Activated gamma-delta T cell treated with Interleukin-2 at 50 U/mL for 16 hours (primary cell): ENCODE measurements around the gene S100A6.
"Not testable (repeated sequence)": the region's sequence is repeated elsewhere in the genome, so short reads cannot be mapped to it uniquely, and the experiment has no call there.

Source experiments
- DNase-seq: peaks from one replicate; pipeline ENCODE4 v3.0.0-alpha.2; 2020

The S100A6 gene

GRCh38 chr1:153535242-153536011 is at the start of gene S100A6:
Gene S100A6 (minus strand): TSS chr1:153535991. CDS start chr1:153535339, 652 bp downstream.
- peak; percentile 36 for DNase-seq

DNA sequence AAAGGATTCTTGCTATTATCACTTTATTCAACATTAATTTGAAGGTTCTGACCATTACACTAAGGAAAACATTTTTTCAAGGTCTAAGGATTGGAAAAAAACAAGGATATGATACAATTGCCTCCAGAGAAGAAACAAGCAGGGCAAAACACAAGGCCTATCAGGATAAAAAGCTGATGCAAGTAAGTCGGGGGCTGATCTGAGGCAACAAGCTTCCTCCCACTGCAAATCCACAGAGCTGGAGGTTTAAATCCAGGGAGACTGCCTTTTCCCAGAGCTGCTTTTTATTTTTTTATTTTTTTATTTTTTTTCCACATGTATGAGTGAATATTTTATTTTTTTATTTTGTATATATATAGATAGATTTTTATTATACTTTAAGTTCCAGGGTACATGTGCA is 49.2 kb upstream of the S100A6 start:
- no peak for DNase-seq

DNA sequence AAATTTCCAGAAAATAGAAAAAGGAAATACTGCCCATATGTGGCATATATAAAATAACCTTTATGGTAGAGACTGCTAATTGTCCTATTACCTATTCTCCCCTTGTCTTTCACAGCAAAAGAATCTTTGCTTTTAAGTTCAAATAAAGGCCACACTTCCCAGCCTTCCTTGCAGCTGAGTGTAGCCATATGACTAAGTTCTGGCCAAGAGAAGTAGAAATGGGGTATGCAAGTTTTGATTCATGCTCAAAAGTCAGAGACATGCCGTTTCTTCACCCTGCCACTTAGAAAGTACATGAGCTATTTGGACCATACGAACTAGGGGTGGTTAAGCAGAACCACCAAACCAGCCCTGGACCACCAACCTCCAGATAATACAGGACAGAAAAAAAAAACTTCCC is 48.2 kb upstream of the S100A6 start:
- no peak for DNase-seq

GRCh38 chr1:153583514-153583913 is 47.7 kb upstream of the S100A6 start:
- not testable (repeated sequence) for DNase-seq

DNA sequence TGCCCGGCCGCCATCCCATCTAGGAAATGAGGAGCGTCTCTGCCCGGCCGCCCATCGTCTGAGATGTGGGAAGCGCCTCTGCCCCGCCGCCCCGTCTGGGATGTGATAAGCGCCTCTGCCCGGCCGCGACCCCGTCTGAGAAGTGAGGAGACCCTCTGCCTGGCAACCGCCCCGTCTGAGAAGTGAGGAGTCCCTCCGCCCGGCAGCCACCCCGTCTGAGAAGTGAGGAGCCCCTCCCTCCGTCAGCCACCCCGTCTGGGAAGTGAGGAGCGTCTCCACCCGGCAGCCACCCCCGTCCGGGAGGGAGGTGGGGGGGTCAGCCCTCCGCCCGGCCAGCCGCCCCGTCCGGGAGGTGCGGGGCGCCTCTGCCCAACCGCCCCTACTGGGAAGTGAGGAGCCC is 47.0 kb upstream of the S100A6 start:
- DNase-seq: not testable (repeated sequence)

DNA sequence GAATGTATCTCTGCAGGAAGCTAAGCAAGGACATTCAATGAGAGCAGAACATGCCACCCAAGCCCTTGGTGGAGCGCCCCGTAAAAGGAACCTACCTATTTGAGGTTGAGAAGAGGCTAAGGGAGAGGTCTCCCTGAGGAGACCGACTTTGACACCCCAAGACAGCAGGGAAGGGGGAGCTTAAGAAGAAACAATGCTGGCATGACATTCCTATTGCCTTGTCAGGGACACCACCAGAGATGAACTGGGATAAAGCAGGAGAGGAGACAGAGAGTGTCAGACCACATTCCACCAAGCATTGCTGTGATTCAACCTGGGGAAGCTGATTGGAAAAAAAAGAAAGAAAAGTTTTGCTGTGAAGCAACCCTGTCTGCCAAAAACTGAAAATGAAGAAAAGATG is 43.1 kb upstream of the S100A6 start:
- DNase-seq: no peak

- DNase-seq: no peak
These were observed 42.7 kb upstream of the S100A6 start for GRCh38 chr1:153578490-153578889.

DNA sequence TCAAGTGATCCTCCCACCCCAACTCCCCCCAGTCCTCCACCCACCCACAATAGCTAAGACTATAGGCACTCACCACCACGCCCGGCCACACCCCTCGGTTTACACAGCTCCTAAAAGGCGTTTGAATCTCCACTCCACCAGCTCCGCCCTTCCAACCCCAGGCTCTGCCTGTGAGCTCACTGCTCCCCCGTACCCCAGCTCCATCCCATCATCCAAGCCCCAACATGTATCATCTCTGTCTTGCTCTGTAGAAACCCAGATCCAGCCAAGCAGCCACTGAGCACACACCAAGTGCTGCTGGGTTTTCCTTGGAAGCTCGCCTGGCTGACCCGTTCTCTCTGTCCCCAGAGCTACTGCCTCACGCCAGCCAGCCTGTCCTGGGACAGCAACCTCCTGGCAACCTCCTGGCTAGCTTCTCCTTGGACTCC is 41.8 kb upstream of the S100A6 start:
- no peak for DNase-seq

GRCh38 chr1:153577138-153577537 is 41.3 kb upstream of the S100A6 start:
- DNase-seq: no peak

DNA sequence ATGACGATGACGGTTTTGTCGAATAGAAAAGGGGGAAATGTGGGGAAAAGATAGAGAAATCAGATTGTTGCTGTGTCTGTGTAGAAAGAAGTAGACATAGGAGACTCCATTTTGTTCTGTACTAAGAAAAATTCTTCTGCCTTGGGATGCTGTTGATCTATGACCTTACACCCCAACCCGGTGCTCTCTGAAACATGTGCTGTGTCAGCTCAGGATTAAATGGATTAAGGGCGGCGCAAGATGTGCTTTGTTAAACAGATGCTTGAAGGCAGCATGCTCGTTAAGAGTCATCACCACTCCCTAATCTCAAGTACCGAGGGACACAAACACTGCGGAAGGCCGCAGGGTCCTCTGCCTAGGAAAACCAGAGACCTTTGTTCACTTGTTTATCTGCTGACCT is 39.7 kb upstream of the S100A6 start:
- not testable (repeated sequence) for DNase-seq

DNA sequence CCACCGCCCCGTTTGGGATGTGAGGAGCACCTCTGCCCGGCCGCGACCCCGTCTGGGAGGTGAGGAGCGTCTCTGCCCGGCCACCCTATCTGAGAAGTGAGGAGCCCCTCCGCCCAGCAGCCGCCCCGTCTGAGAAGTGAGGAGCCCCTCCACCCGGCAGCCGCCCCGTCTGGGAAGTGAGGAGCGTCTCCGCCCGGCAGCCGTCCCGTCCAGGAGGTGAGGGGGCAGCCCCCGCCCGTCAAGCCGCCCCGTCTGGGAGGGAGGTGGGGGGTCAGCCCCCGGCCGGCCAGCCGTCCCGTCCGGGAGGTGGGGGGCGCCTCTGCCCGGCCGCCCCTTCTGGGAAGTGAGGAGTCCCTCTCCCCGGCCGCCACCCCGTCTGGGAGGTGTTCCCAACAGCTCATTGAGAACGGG is 39.3 kb upstream of the S100A6 start:
- not testable (repeated sequence) for DNase-seq

DNA sequence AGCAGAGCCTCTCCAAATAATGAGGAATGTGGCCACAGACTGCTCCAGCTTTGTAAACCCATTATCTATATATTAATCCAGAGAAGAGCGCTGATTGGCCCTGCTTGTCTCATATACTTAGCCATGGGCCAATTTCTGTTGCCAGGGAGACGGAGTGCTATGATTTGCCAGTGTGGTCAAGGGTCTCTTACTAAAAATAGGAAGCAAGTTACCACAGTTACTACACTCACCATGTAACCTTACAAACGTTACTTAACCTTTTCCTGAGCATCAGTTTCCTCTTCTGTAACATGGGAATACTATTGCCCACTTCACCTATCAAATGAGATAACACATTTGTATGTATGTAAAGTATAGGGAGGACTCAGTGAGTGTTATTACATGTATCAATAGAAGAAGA is 37.6 kb upstream of the S100A6 start:
- no peak for DNase-seq

GRCh38 chr1:153572569-153573015 is 36.8 kb upstream of the S100A6 start:
- DNase-seq: peak; percentile 40

- DNase-seq: no peak
These were observed 35.9 kb upstream of the S100A6 start for GRCh38 chr1:153571706-153572105.

GRCh38 chr1:153570874-153571273 is 35.1 kb upstream of the S100A6 start:
- DNase-seq: no peak

- DNase-seq: no peak
These were observed 33.7 kb upstream of the S100A6 start for GRCh38 chr1:153569465-153569864.

GRCh38 chr1:153568367-153569099 is 32.7 kb upstream of the S100A6 start:
- peak; percentile 75 for DNase-seq

DNA sequence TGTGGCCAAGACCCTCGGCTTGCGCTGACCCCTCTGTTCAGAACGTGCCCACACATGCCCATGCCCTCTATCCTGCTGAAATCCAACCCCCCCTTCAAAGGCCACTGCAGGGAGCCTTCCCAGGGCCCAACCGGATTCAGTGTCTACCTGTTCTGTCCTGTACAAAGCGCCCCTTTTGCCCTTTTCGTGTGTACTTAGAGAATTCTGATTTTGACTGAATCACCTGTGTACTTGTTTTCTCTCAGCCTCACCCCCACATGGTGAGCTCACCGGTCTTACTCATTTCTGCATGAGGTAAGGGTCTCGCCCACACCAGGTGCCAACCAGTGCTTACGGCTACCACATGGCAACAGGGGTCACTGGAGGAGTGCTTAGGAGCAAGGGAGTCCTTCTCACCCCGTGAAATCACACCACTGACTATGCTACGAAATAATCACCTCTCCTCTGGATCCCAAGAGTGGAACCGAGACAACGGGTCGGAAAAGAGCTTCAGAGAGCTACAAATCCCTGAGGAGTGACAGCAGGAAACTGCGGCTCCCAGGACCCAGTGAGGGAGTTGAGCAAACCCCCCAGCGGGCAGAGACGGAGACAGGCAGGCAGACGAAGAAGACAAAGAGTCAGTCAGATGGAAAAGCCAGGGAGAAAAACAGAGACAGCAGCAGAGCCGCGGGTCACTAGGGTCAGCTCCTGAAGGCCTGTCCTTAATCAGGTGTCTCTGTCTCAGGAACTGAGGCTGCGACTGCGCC is 32.0 kb upstream of the S100A6 start:
- DNase-seq: no peak

DNA sequence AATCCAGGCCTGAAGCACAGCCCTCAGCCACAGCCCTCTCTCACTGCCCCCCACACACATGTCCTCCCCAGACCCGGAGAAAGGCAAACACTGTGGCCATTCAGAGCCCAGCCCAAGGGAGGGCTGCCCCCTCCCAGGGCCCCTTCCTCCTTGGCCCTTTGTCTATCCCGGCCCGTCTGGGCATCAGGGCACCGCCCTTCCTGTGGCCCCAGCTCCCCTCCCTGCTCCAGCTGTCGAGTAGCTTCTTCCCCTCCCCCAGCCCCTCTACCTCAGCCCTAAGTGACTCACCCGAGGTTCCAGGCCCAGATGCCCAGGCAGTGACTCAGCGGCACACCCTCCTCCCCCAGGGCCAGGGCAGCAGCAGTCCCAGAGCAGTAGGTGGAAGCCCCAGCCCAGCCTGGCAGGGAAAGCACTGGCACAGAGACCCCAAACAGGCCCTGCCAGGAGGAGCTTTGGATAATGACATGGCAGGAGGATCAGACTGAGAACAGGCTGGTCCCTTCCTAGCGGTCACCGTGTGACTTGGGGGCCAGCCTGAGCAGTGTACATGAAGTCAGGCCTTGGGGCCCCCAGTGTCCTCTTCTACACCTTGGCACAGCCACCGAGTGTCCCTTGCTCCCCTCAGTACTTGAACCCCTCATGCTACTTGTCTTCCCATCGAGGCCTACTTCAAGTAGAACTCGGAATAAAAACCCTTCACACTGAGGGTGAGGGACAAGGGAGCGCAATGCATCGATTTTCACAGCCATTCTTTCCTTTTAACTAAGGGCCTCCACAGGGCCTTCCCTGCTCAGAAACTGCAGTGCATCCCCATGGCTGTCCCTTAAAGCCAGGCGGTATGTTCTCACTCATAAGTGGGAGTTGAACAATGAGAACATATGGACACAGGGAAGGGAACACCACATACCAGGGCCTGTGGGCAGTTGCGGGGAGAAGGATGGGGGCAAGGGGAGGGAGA is 30.9 kb upstream of the S100A6 start:
- DNase-seq: peak; percentile 88

- peak; percentile 38 for DNase-seq
These were observed 30.0 kb upstream of the S100A6 start, which contains the start of gene S100A2 for GRCh38 chr1:153565529-153566374. Gene S100A2 (minus strand): TSS chr1:153565844. CDS start chr1:153563877, 1,967 bp downstream.

DNA sequence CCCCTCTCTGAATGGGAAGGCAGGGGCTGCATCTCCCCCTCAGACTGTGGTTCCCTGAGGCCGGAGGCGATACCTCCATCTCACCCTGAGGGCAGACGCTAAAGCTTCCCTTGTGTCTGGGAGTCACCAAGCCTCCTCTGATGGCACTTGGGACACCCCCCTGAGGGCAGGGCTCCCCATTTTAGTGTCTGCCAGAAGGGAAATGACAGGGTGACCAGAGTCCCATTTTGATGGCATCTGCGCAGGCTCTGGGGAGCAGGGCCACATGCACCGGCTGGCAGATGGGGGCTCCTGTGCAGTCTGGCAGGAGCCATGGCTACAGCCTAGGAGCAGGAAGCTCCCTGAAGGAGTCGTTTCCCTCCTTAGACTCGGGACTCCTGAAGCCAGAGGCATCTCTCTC is 28.2 kb upstream of the S100A6 start:
- DNase-seq: no peak
